Mesodermal cell (in vitro differentiated cells): Measurements from ENCODE around the gene RUSF1.
A peak's percentile ranks its signal among the peaks of the same experiment; 100 is the strongest.

Source experiments
- H3K27ac ChIP-seq: 2 replicates; pipeline ENCODE4 v1.7.0; 2013; ENCODE audit warnings: mild to moderate bottlenecking, low read depth, low read length, moderate library complexity; ENCODE audit not compliant: severe bottlenecking
- H3K36me3 ChIP-seq: 2 replicates; pipeline ENCODE4 v1.7.1; 2013; ENCODE audit warnings: mild to moderate bottlenecking, low read length, moderate library complexity; ENCODE audit not compliant: control insufficient read depth, insufficient read depth
- H3K4me1 ChIP-seq: one replicate; pipeline ENCODE4 v1.7.1; 2013; ENCODE audit warnings: mild to moderate bottlenecking, low read length; ENCODE audit not compliant: insufficient read depth, control insufficient read depth, poor library complexity, severe bottlenecking
- H3K4me3 ChIP-seq: 2 replicates; pipeline ENCODE4 v1.7.0; 2013; ENCODE audit warnings: low read length, control low read depth, mild to moderate bottlenecking; ENCODE audit not compliant: insufficient read depth, poor library complexity, severe bottlenecking; ENCODE audit errors: extremely low read depth
- H3K9me3 ChIP-seq: 2 replicates; pipeline ENCODE4 v1.7.1; 2013; ENCODE audit warnings: mild to moderate bottlenecking, low read length, moderate library complexity; ENCODE audit not compliant: control insufficient read depth
- WGBS, 2 experiments: methylation state at CpG; one replicate each; pipeline ENCODE4 v1.1.5; 2013; ENCODE audit warnings: missing lambda C conversion rate in 2 of 2; ENCODE audit not compliant: insufficient coverage in 2 of 2; 5-methylcytosine and 5-hydroxymethylcytosine counted together

Gene RUSF1

DNA sequence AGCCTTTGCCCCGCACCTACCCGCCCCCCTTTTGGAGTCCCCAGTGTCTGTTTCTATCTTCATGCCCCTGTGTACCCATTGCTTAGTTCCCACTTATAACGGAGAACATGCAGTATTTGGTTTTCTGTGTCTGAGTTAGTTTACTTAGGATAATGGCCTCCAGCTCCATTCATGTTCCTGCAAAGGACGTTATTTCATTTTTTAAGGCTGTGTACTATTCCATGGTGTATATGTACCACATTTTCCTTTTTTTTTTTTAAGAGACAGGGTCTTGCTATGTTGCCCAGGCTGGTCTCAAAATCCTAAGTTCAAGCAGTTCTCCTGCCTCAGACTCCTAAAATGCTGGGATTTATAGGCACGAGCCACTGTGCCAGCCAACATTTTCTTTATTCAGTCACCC is 40.3 kb downstream of the RUSF1 start:
- Histone ChIP-seq H3K27ac (no peak overlapping the region), H3K4me1 (peaks cover 4% of the 10 kb centered on the region), H3K9me3 (no peaks in the 10 kb centered on the region), H3K4me3 (no peak overlapping the region), H3K36me3 (peaks cover 40% of the 10 kb centered on the region)
- 83 to 95% methylated on average over 1 to 4 of the region's 5 CpGs for WGBS, 2 experiments

DNA sequence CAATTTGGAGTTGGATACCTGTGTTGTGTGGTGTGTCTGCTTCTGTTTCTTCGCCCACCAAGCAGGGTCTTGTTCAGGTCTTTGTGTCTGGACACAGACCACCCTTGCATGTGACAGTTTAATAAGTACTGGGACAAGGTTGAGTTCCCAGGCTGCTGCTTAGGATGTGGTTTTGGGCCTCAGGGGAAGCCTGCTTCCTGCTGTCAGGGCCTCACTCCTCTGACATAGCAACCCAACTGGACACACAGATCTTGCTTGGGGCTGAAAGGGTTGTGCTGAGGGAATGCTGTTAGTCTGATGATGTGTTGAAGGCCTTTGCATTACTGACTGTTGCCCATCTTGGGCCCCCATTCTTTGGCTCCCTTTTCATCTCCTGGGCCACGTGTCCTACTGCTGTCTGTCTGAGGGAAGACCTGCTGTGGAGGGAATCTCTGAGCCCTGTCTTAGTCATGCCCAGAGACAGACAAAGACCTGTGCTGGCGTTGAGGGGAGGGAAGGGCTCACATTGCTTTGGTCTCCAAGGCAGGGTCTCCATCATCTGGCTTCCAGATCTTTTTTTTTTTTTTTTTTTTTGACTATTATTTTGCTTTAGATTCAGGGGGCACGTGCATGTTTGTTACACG is 40.9 kb downstream of the RUSF1 start:
- Histone ChIP-seq H3K4me1 (peaks cover 4% of the 10 kb centered on the region), H3K9me3 (no peaks in the 10 kb centered on the region), H3K4me3 (no peak overlapping the region), H3K36me3 (peaks cover 39% of the 10 kb centered on the region), H3K27ac (peak overlapping the region; percentile 36)
- WGBS, 2 experiments: 71 to 83% methylated on average over 3 of the region's 5 CpGs

GRCh38 chr16:31466381-31466841 is 41.8 kb downstream of the RUSF1 start:
- 92 to 94% methylated on average over 12 to 17 of the region's 18 CpGs for WGBS, 2 experiments
- Histone ChIP-seq H3K4me1 (peaks cover 4% of the 10 kb centered on the region), H3K27ac (no peak overlapping the region), H3K36me3 (peaks cover 39% of the 10 kb centered on the region), H3K9me3 (no peaks in the 10 kb centered on the region), H3K4me3 (no peak overlapping the region)

- no peaks in the 10 kb centered on the region for H3K4me1 ChIP-seq
- H3K27ac ChIP-seq: no peak overlapping the region
- H3K36me3 ChIP-seq: peaks cover 39% of the 10 kb centered on the region
- 96 to 99% methylated on average over 15 to 20 of the region's 20 CpGs for whole genome bisulfite sequencing, 2 experiments
- H3K9me3 ChIP-seq: no peaks in the 10 kb centered on the region
- no peak overlapping the region for H3K4me3 ChIP-seq
Measured at GRCh38 chr16:31465788-31466370, 42.3 kb downstream of the RUSF1 start.

DNA sequence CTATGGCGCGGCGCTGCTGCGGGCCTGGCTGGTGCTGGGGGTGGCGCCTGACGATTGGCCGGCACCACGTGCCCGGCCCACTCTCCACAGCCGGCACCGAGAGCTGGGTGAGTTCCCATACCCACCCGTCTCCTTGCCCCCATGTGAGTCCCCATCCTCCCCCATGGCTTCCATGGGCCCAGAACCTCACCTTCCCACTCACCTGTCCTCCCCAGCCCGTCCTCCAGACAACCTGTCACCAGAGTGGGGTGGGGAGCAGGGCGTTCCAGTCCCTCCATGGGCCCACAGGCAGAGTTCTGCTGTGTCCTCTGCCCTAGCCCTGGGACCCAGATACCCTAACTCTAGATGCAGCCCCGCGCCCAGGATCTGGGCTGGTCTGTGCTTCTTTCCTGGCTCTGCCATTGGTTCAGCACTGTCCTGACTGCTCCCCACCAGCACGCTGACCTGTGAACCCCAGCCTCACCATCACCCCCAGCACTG is 43.4 kb downstream of the RUSF1 start:
- no peak overlapping the region for H3K27ac ChIP-seq
- H3K9me3 ChIP-seq: no peaks in the 10 kb centered on the region
- H3K4me1 ChIP-seq: no peaks in the 10 kb centered on the region
- WGBS, 2 experiments: 90 to 93% methylated on average over 11 to 17 of the region's 17 CpGs
- H3K36me3 ChIP-seq: peaks cover 39% of the 10 kb centered on the region
- no peak overlapping the region for H3K4me3 ChIP-seq

DNA sequence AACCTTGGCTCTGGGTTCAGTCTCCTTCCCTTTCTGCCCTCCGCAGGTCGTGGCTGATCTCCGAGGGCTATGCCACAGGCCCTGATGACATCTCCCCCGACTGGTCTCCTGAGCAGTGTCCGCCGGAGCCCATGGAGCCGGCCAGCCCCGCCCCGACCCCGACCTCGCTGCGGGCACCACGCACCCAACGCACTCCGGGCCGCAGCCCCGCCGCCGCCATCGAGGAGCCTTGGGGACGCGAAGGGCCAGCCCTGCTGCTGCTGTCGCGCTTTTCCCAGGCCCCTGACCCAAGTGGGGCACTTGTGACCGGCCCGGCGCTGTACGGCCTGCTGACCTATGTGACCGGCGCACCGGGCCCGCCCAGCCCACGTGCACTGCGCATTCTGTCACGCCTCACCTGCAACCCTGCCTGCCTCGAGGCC is 43.8 kb downstream of the RUSF1 start:
- no peaks in the 10 kb centered on the region for H3K4me1 ChIP-seq
- no peak overlapping the region for H3K27ac ChIP-seq
- H3K9me3 ChIP-seq: no peaks in the 10 kb centered on the region
- WGBS, 2 experiments: 92 to 96% methylated on average over 35 to 36 of the region's 36 CpGs
- peaks cover 39% of the 10 kb centered on the region for H3K36me3 ChIP-seq
- no peak overlapping the region for H3K4me3 ChIP-seq

DNA sequence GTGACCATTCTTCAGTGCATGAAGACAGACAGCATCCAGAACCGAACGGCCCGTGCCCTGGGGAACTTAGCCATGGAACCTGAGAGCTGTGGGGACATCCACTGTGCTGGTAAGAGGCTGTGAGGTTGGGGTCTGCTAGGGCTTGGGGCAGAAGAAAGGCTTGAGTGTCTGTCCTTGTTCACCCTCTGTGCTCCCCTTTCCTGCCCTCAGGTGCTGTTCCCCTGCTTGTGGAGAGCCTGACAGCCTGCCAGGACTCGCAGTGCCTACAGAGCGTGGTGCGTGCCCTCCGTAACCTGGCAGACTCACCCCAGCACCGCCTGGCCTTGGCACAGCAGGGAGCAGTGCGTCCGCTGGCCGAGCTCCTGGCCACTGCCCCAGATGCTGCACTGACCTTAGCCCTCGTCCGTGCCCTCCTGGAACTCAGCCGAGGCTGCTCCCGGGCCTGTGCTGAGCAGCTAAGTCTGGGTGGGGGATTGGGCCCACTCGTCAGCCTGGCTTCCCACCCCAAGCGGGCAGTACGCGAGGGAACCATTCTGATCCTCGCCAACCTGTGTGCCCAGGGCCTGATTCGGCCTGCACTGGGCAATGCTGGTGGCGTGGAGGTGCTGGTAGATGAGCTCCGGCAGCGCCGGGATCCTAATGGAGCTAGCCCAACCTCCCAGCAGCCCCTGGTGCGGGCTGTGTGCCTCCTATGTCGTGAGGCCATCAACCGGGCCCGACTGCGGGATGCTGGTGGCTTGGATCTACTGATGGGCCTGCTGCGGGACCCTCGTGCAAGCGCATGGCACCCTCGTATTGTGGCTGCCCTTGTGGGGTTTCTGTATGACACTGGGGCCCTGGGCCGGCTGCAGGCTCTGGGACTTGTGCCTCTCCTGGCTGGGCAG is 46.0 kb downstream of the RUSF1 start:
- 95 to 96% methylated on average over 32 to 35 of the region's 35 CpGs for WGBS, 2 experiments
- Histone ChIP-seq H3K4me3 (no peak overlapping the region), H3K9me3 (no peaks in the 10 kb centered on the region), H3K36me3 (peaks cover 40% of the 10 kb centered on the region), H3K4me1 (peaks cover 7% of the 10 kb centered on the region), H3K27ac (no peak overlapping the region)

- no peaks in the 10 kb centered on the region for H3K9me3 ChIP-seq
- no peak overlapping the region for H3K4me3 ChIP-seq
- H3K27ac ChIP-seq: no peak overlapping the region
- H3K36me3 ChIP-seq: peaks cover 44% of the 10 kb centered on the region
- 90 to 94% methylated on average over 6 to 7 of the region's 10 CpGs for WGBS, 2 experiments
- H3K4me1 ChIP-seq: peaks cover 15% of the 10 kb centered on the region
Measured at GRCh38 chr16:31461201-31461920, 46.8 kb downstream of the RUSF1 start.

- WGBS, 2 experiments: 86% methylated on average over 3 of the region's 8 CpGs
- Histone ChIP-seq H3K27ac (peak overlapping the region; percentile 99), H3K9me3 (no peaks in the 10 kb centered on the region), H3K36me3 (peaks cover 46% of the 10 kb centered on the region), H3K4me1 (peaks cover 16% of the 10 kb centered on the region), H3K4me3 (peak overlapping the region; percentile 44)
Measured at GRCh38 chr16:31460582-31461002, 47.6 kb downstream of the RUSF1 start.
